ENCODE results near the gene MAP10.

MAP10 gene

GRCh38 chr1:232789651-232790050, 15.6 kb upstream of the MAP10 start:
- H3K79me2 ChIP-seq (ENCODE audit: low read length) = no peaks in the 10 kb centered on the region
- H3K4me3 ChIP-seq (ENCODE audit: low read length) = no peak overlapping the region
- no peaks in the 10 kb centered on the region for H3K36me3 ChIP-seq (replicated peaks; ENCODE audit: low read depth, low read length)
- TF ChIP-seq CTCF (IDR thresholded peaks at IDR 0.05; ENCODE audit: low read depth, low read length) = no peak
- no peak for TF ChIP-seq EZH2phosphoT487 (IDR thresholded peaks at IDR 0.05; ENCODE audit: low read depth)
- H2AFZ ChIP-seq (ENCODE audit: low read depth, low read length) = no peak overlapping the region
- no peak overlapping the region for H3K9ac ChIP-seq (ENCODE audit: low read length)
- H3K27ac ChIP-seq (ENCODE audit: low read length) = no peak overlapping the region
- H4K20me1 ChIP-seq (ENCODE audit: insufficient read depth, low read length) = no peaks in the 10 kb centered on the region
- no peaks in the 10 kb centered on the region for H3K4me1 ChIP-seq (ENCODE audit: low read length)
- H3K9me3 ChIP-seq (ENCODE audit: insufficient read depth, low read length) = no peaks in the 10 kb centered on the region
- H3K27me3 ChIP-seq (ENCODE audit: low read depth, low read length) = peaks cover 20% of the 10 kb centered on the region; the same call in 1 of the 2 replicates
- no peak overlapping the region for H3K4me2 ChIP-seq (ENCODE audit: low read length)

GRCh38 chr1:232792949-232793348, 12.3 kb upstream of the MAP10 start:
- Histone ChIP-seq H3K36me3 (replicated peaks; ENCODE audit: low read depth, low read length) (no peaks in the 10 kb centered on the region), H2AFZ (ENCODE audit: low read depth, low read length) (no peak overlapping the region), H3K4me3 (ENCODE audit: low read length) (no peak overlapping the region), H3K4me2 (ENCODE audit: low read length) (no peak overlapping the region), H3K27ac (ENCODE audit: low read length) (no peak overlapping the region), H3K27me3 (ENCODE audit: low read depth, low read length) (peaks cover 14% of the 10 kb centered on the region; the same call in 1 of the 2 replicates), H4K20me1 (ENCODE audit: insufficient read depth, low read length) (no peaks in the 10 kb centered on the region), H3K9ac (ENCODE audit: low read length) (no peak overlapping the region), H3K4me1 (ENCODE audit: low read length) (no peaks in the 10 kb centered on the region), H3K9me3 (ENCODE audit: insufficient read depth, low read length) (no peaks in the 10 kb centered on the region), H3K79me2 (ENCODE audit: low read length) (no peaks in the 10 kb centered on the region)
- TF ChIP-seq EZH2phosphoT487 (IDR thresholded peaks at IDR 0.05; ENCODE audit: low read depth) = no peak
- no peak for TF ChIP-seq CTCF (IDR thresholded peaks at IDR 0.05; ENCODE audit: low read depth, low read length)

GRCh38 chr1:232793944-232794343, 11.3 kb upstream of the MAP10 start:
- TF ChIP-seq EZH2phosphoT487 (IDR thresholded peaks at IDR 0.05; ENCODE audit: low read depth) = no peak
- TF ChIP-seq CTCF (IDR thresholded peaks at IDR 0.05; ENCODE audit: low read depth, low read length) = no peak
- Histone ChIP-seq H4K20me1 (ENCODE audit: insufficient read depth, low read length) (no peaks in the 10 kb centered on the region), H2AFZ (ENCODE audit: low read depth, low read length) (no peak overlapping the region; the same call in 1 of the 2 replicates), H3K27me3 (ENCODE audit: low read depth, low read length) (peaks cover 4% of the 10 kb centered on the region; the same call in 1 of the 2 replicates), H3K4me1 (ENCODE audit: low read length) (no peaks in the 10 kb centered on the region), H3K36me3 (replicated peaks; ENCODE audit: low read depth, low read length) (no peaks in the 10 kb centered on the region), H3K9me3 (ENCODE audit: insufficient read depth, low read length) (no peaks in the 10 kb centered on the region), H3K4me3 (ENCODE audit: low read length) (no peak overlapping the region), H3K9ac (ENCODE audit: low read length) (no peak overlapping the region), H3K4me2 (ENCODE audit: low read length) (no peak overlapping the region), H3K27ac (ENCODE audit: low read length) (no peak overlapping the region), H3K79me2 (ENCODE audit: low read length) (no peaks in the 10 kb centered on the region)

- no peaks in the 10 kb centered on the region for H3K79me2 ChIP-seq (ENCODE audit: low read length)
- no peaks in the 10 kb centered on the region for H3K27me3 ChIP-seq (ENCODE audit: low read depth, low read length)
- no peaks in the 10 kb centered on the region for H3K4me1 ChIP-seq (ENCODE audit: low read length)
- no peak overlapping the region for H3K9ac ChIP-seq (ENCODE audit: low read length)
- no peaks in the 10 kb centered on the region for H3K9me3 ChIP-seq (ENCODE audit: insufficient read depth, low read length)
- no peak overlapping the region for H3K4me2 ChIP-seq (ENCODE audit: low read length)
- no peak overlapping the region for H2AFZ ChIP-seq (ENCODE audit: low read depth, low read length)
- no peaks in the 10 kb centered on the region for H4K20me1 ChIP-seq (ENCODE audit: insufficient read depth, low read length)
- no peaks in the 10 kb centered on the region for H3K36me3 ChIP-seq (replicated peaks; ENCODE audit: low read depth, low read length)
- no peak overlapping the region for H3K27ac ChIP-seq (ENCODE audit: low read length)
- H3K4me3 ChIP-seq (ENCODE audit: low read length) = no peak overlapping the region
- no peak for TF ChIP-seq CTCF (IDR thresholded peaks at IDR 0.05; ENCODE audit: low read depth, low read length)
- no peak for TF ChIP-seq EZH2phosphoT487 (IDR thresholded peaks at IDR 0.05; ENCODE audit: low read depth)
These were observed 9.6 kb upstream of the MAP10 start for GRCh38 chr1:232795497-232796053.
